NB4 (cell line): ENCODE data around the gene PCSK6.

Source experiments
- CTCF ChIP-seq: IDR thresholded peaks from one replicate; pipeline ENCODE4 v1.5.1; 2012; ENCODE audit warnings: low read depth, low read length
- MYC ChIP-seq: IDR thresholded peaks from 2 replicates; pipeline ENCODE4 v1.6.1; 2011; ENCODE audit warnings: low read depth, low read length
- POLR2A ChIP-seq: IDR thresholded peaks from 2 replicates; pipeline ENCODE4 v1.6.1; 2011; ENCODE audit warnings: mild to moderate bottlenecking; ENCODE audit not compliant: insufficient read length; ENCODE audit errors: extremely low read depth

GRCh38 chr15:101433396-101433795 lies 56.1 kb downstream of the PCSK6 start:
- TF ChIP-seq POLR2A (no peak), CTCF (no peak), MYC (no peak)
